Effector memory CD4-positive, alpha-beta T cell (primary cell): Measurements from ENCODE around the gene HPCAL1.

ENCODE experiments used
- DNase-seq, 3 donors: peaks; one replicate each; pipeline ENCODE4 v3.0.0-alpha.2; 2020
- H3K27ac ChIP-seq: 2 replicates; pipeline ENCODE4 v1.7.0; 2013; ENCODE audit warnings: mild to moderate bottlenecking, low read length, moderate library complexity; ENCODE audit not compliant: insufficient read depth, poor library complexity, severe bottlenecking
- H3K27me3 ChIP-seq: replicated peaks from 2 replicates; pipeline ENCODE4 v1.7.0; 2013; ENCODE audit warnings: mild to moderate bottlenecking, low read length; ENCODE audit not compliant: insufficient read depth, control insufficient read depth, poor library complexity, severe bottlenecking
- H3K36me3 ChIP-seq: 2 replicates; pipeline ENCODE4 v1.7.0; 2013; ENCODE audit warnings: mild to moderate bottlenecking, low read length, moderate library complexity; ENCODE audit not compliant: control insufficient read depth, insufficient read depth
- H3K4me1 ChIP-seq: 2 replicates; pipeline ENCODE4 v1.7.0; 2013; ENCODE audit warnings: low read length, mild to moderate bottlenecking; ENCODE audit not compliant: control insufficient read depth, insufficient read depth, poor library complexity, severe bottlenecking
- H3K4me3 ChIP-seq: 2 replicates; pipeline ENCODE4 v1.7.0; 2013; ENCODE audit warnings: low read length, low read depth, mild to moderate bottlenecking; ENCODE audit not compliant: insufficient read depth, poor library complexity, severe bottlenecking
- H3K9me3 ChIP-seq: 2 replicates; pipeline ENCODE4 v1.7.0; 2013; ENCODE audit warnings: mild to moderate bottlenecking, low read length, moderate library complexity; ENCODE audit not compliant: control insufficient read depth

HPCAL1 gene

DNA sequence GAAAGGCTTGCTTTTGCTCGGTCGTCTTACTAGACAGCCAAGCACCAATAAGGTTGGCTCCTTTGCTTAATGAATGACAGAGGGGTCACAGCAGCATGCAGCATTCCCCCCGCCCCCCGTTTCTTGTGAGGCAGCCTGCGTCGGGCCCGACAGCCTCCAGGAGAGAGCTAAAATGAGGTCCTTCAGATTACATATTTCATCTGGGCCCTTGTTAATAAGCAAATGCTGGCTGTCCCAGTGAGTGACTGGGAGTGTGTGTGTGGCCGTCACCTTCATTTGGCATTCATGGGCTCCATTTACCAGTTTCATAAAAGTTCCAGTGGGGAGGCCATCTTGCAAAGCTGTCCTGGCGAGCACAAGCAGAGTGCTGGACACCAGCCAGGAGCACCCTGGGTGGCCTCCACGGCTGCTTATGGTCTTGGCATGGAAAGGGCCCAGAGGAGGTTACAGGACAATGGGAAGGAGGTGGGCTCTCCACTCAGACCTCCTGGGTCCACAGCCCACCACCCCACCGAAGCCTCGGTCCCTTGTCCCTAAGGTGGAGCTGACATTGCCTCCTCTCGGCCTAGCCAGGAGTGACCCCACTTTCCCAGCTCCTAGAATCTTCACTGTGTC is 108.2 kb downstream of the HPCAL1 start:
- Histone ChIP-seq H3K4me1 (peaks cover 30% of the 10 kb centered on the region), H3K4me3 (no peak overlapping the region), H3K27me3 (no peaks in the 10 kb centered on the region), H3K27ac (no peak overlapping the region), H3K36me3 (peaks cover 12% of the 10 kb centered on the region), H3K9me3 (no peaks in the 10 kb centered on the region)
- no peak for DNase-seq

DNA sequence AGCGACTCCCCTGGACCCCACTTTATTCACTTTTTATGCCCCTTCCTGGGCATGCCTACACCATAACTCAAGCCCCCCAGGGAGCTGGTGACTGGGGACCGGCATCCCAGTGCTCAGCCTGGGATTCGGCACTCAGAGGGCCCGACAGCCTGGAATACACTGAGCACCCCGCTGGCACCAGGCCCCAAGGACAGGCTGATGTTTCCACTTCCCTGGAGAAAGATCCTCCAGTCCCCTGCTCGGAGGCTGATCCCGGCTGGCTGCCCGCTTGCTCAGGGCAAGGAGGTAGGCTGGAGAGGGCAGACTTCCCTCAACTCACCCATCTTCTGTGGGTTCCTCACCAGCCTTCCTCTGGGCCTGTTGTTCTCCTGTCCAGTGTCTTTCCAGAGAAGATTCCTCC is 108.9 kb downstream of the HPCAL1 start:
- H3K9me3 ChIP-seq: no peaks in the 10 kb centered on the region
- H3K36me3 ChIP-seq: peaks cover 12% of the 10 kb centered on the region
- H3K4me1 ChIP-seq: peaks cover 26% of the 10 kb centered on the region
- H3K27me3 ChIP-seq: no peaks in the 10 kb centered on the region
- no peak overlapping the region for H3K4me3 ChIP-seq
- DNase-seq: no peak
- H3K27ac ChIP-seq: no peak overlapping the region

DNA sequence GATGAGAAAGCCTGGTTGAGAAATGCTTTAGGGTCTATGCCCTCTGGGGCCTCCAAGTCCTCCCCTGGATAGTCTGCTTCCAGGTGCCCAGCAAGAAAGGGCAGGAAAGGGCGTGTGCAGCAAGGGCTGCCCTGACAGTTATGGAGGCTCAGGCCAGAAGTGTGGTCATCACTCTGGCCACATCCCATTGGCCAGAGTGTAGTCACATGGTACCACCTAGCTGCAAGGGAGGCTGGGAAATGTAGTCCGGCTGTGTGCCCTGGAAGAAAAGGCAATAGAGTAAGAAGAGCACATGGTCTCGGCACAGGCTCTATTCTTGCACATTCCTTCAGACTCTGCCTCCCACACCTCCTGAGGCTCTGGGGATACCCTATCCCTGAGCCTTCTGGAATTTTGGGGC is 109.7 kb downstream of the HPCAL1 start:
- Histone ChIP-seq H3K36me3 (peaks cover 12% of the 10 kb centered on the region), H3K4me3 (no peak overlapping the region), H3K27me3 (no peaks in the 10 kb centered on the region), H3K27ac (no peak overlapping the region), H3K4me1 (peaks cover 18% of the 10 kb centered on the region), H3K9me3 (no peaks in the 10 kb centered on the region)
- DNase-seq: peak in 1 of 3 donors; percentile 13

DNA sequence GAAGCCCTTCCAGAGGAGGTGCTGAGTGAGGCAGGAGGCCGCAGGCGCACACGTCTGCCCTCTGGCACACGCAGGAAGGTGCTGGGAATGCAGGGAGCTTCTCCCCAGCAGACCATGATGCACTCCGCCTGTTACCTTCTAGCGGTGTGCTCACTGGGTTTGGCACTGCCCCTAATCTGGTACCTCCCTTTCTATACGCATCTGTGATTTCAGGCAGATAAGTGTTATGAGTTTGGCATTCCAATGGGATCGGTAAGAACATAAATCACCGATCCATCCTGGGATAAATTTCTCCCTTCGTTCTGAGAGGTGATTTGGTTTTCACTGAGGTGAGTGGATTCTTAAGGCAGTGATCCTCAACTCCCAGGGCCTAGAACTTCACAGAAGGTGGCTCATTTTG is 110.8 kb downstream of the HPCAL1 start:
- Histone ChIP-seq H3K27ac (no peak overlapping the region), H3K36me3 (peaks cover 12% of the 10 kb centered on the region), H3K9me3 (no peaks in the 10 kb centered on the region), H3K4me3 (no peak overlapping the region), H3K27me3 (no peaks in the 10 kb centered on the region), H3K4me1 (peaks cover 7% of the 10 kb centered on the region)
- DNase-seq: no peak

DNA sequence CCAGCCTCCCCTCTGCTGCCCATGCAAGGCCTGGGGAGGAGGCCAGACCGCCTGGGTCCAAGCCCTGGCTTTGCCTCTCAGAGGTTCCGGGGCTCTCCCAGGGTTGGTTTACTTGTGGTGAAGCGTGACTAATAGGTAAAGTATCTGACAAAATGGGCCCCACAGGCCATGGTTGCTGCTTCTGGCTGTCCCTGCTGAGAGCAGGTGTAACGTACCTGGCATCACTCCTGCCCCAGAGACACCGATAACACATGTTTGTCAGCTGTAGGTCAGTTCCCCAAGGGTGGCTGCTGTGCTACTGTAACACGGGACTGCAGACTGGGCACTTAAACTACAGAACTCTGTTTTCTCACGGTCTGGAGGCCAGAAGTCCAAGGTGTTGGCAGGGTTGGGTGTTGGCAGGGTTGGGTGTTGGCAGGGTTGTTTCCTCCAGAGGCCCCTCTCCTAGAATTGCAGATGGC is 111.3 kb downstream of the HPCAL1 start:
- no peak for DNase-seq

DNA sequence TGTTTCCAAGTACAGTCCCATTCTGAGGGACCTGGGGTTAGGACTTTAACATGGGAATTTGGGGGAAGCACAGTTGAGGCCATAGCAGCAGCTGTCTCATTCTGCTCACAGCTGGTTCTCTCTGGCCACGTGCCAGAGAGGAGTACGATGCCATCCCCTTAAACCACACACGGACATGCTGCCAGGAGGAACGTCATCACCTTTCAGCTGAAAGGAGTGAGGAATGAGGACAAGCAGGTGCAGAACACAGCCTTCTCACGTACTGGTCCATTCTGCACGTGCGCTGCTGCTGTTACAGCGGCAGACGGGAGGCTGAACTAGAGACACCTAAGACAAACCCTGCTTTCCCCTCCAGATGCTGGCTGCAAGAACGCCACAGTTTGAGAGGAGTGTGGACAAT is 111.9 kb downstream of the HPCAL1 start:
- H3K4me1 ChIP-seq: no peaks in the 10 kb centered on the region
- H3K27ac ChIP-seq: no peak overlapping the region
- H3K36me3 ChIP-seq: peaks cover 14% of the 10 kb centered on the region
- no peak for DNase-seq
- no peaks in the 10 kb centered on the region for H3K27me3 ChIP-seq
- H3K4me3 ChIP-seq: no peak overlapping the region
- no peaks in the 10 kb centered on the region for H3K9me3 ChIP-seq

More for the DNA sequence above, 111.3 kb downstream of the HPCAL1 start:
- no peaks in the 10 kb centered on the region for H3K9me3 ChIP-seq
- peaks cover 12% of the 10 kb centered on the region for H3K36me3 ChIP-seq
- H3K27me3 ChIP-seq: no peaks in the 10 kb centered on the region
- peaks cover 2% of the 10 kb centered on the region for H3K4me1 ChIP-seq
- H3K4me3 ChIP-seq: no peak overlapping the region
- H3K27ac ChIP-seq: no peak overlapping the region

DNA sequence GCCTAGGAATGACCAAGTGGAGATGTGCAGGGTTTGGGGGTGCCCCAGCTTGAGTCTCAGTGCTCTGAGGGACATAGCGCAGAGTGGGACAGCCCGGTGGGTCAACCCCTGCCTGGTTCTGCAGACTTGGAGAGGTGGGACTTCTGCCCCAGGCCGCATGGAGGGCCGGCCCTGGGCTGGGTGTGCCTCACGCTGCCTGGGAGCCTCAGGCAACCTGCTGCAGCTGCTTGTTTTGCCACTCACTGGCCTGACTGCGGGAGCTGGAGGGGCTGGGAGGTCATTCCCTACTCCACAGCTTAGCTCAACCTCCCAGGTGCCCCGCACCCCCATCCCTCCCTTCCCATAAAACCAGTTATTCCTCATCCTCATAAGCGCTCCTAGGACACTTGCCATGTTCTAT is 112.3 kb downstream of the HPCAL1 start:
- Histone ChIP-seq H3K36me3 (peaks cover 19% of the 10 kb centered on the region), H3K4me3 (no peak overlapping the region), H3K9me3 (no peaks in the 10 kb centered on the region), H3K27ac (no peak overlapping the region), H3K27me3 (no peaks in the 10 kb centered on the region), H3K4me1 (no peaks in the 10 kb centered on the region)
- no peak for DNase-seq

DNA sequence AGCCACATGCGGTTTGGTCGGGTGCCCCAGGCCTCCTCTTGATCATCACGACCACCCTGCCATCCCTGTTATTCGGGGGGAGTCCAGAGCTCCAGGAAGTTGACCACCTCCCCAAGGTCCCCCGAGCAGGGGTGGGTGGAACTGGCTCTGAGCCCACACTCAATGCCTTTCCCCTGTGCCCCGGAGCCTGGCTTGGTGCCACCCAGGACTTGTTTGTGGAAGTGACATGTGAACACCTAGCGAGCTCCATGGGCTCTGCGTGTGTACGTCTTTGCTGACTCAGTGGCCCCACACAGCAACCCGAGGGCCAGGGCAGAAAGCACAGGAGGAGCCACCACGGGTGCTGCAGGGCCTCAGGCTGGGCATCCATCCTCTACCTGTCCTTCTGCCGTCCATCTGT is 112.9 kb downstream of the HPCAL1 start:
- H3K27ac ChIP-seq: no peak overlapping the region
- H3K4me1 ChIP-seq: no peaks in the 10 kb centered on the region
- no peaks in the 10 kb centered on the region for H3K27me3 ChIP-seq
- no peaks in the 10 kb centered on the region for H3K9me3 ChIP-seq
- no peak overlapping the region for H3K4me3 ChIP-seq
- peaks cover 23% of the 10 kb centered on the region for H3K36me3 ChIP-seq
- DNase-seq: no peak

DNA sequence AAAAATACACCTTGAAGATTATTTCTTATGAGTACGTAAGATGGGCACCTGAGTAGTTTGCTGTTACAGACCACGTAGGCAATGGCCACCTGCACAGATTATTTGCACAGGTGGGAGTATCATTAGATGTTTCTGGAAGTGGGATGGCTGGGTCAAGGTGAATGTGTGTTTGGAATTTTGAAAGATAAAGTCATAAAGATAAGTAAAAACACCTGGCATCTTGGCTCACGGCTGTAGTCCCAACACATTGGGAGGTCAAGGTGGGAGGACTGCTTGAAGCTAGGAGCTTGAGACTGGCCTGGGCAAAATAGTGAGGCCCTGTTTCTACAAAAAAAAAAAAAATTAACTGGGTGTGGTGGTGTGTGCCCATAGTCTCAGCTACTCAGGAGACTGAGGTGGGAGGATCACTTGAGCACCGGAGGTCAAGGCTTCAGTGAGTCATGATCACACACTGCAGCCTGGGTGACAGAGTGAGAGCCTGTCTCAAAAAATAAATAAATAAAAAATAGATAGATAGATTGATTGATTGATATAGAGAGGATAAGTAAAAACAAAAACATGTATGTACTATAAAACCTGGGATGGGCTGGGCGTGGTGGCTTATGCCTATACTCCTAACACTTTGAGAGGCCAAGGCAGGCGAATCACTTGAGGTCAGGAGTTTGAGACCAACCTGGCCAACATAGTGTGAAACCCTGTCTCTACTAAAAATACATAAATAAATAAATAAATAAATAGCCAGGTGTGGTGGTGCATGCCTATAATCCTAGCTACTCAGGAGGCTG is 115.0 kb downstream of the HPCAL1 start:
- no peak for DNase-seq
- peaks cover 34% of the 10 kb centered on the region for H3K36me3 ChIP-seq
- no peaks in the 10 kb centered on the region for H3K27me3 ChIP-seq
- no peaks in the 10 kb centered on the region for H3K4me1 ChIP-seq
- H3K9me3 ChIP-seq: no peaks in the 10 kb centered on the region
- H3K27ac ChIP-seq: no peak overlapping the region
- H3K4me3 ChIP-seq: no peak overlapping the region

DNA sequence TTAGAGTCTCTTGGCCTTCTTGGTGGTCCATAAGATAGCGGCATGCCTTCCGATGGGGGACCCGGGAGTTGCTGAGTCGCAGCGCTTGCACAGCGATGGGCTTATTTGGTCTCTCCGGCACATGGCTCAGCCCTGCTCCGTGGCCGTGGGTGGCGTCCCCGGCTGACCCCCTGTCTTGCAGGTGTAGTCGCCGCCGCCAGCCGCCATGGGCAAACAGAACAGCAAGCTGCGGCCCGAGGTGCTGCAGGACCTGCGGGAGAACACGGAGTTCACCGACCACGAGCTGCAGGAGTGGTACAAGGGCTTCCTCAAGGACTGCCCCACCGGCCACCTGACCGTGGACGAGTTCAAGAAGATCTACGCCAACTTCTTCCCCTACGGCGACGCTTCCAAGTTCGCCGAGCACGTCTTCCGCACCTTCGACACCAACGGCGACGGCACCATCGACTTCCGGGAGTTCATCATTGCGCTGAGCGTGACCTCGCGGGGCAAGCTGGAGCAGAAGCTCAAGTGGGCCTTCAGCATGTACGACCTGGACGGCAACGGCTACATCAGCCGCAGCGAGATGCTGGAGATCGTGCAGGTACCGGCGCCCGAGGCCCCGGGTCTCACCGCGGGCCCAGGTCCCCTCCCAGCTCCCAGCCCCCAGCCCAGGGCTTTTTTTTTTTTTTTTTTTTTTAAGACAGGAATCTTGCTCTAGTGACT is 117.0 kb downstream of the HPCAL1 start:
- Histone ChIP-seq H3K27ac (no peak overlapping the region), H3K27me3 (no peaks in the 10 kb centered on the region), H3K36me3 (peaks cover 51% of the 10 kb centered on the region), H3K9me3 (no peaks in the 10 kb centered on the region), H3K4me3 (no peak overlapping the region), H3K4me1 (no peaks in the 10 kb centered on the region)
- DNase-seq: no peak
